PC-9 (cell line): Measurements from ENCODE around the gene PEX26. TPM values are rescaled to one million over a fixed set of nuclear protein-coding genes. Genes with fewer than 3 reads are reported as not detected.

ENCODE experiments used
- BruUV-seq: library from RNA; stranded (reverse); fragments of 400-500 nt; replicated peaks from 2 replicates; lab custom pipeline; 2021; lab: Mats Ljungman, UMichigan
- CTCF ChIA-PET: fragments of 300-600 bp; sonication (Branson Sonifier 250); formaldehyde crosslinking; loops from one replicate; lab custom pipeline; 2022; ENCODE audit warnings: antibody characterized with exemption; lab: Charles Lee
- POLR2A ChIA-PET: fragments of 300-600 bp; sonication (Branson Sonifier 250); formaldehyde crosslinking; loops from one replicate; lab custom pipeline; 2022; ENCODE audit warnings: antibody characterized with exemption; ENCODE audit not compliant: unreplicated experiment; lab: Charles Lee
- DNase-seq, 2 experiments: peaks; one replicate each; pipeline versions ENCODE4 v3.0.0 to v3.0.0-alpha.2; 2015 to 2022; ENCODE audit warnings: mixed read lengths in 1 of 2
- H2AFZ ChIP-seq: fragments of 200-600 bp; sonication (generic); 2 replicates; pipeline ENCODE4 v1.8.1; 2017; ENCODE audit warnings: antibody characterized with exemption
- H3F3A ChIP-seq: fragments of 200-600 bp; sonication (generic); 2 replicates; pipeline ENCODE4 v1.8.1; 2017; ENCODE audit warnings: antibody characterized with exemption, mild to moderate bottlenecking, low read depth; ENCODE audit not compliant: insufficient read depth
- H3K27ac ChIP-seq: fragments of 200-600 bp; sonication (generic); 2 replicates; pipeline ENCODE4 v1.6.1; 2016; ENCODE audit warnings: mixed run types
- H3K27me3 ChIP-seq: fragments of 200-600 bp; sonication (generic); 2 replicates; pipeline ENCODE4 v1.6.1; 2016; ENCODE audit warnings: low read depth, mixed run types; ENCODE audit not compliant: insufficient read depth
- H3K36me3 ChIP-seq: fragments of 200-600 bp; sonication (generic); 2 replicates; pipeline ENCODE4 v1.6.1; 2016; ENCODE audit warnings: low read depth, mixed run types
- H3K4me1 ChIP-seq: fragments of 200-600 bp; sonication (generic); replicated peaks from 2 replicates; pipeline ENCODE4 v1.6.1; 2016; ENCODE audit warnings: mixed run types; ENCODE audit not compliant: insufficient read depth
- H3K4me2 ChIP-seq: fragments of 200-600 bp; sonication (generic); 2 replicates; pipeline ENCODE4 v1.6.1; 2017; ENCODE audit warnings: mixed run types
- H3K4me3 ChIP-seq: fragments of 200-600 bp; sonication (generic); 2 replicates; pipeline ENCODE4 v1.6.1; 2016; ENCODE audit warnings: mixed run types
- H3K79me2 ChIP-seq: fragments of 200-600 bp; sonication (generic); 2 replicates; pipeline ENCODE4 v1.6.1; 2017; ENCODE audit warnings: low read depth, mixed run types
- H3K9me2 ChIP-seq: fragments of 200-600 bp; sonication (generic); 2 replicates; pipeline ENCODE4 v1.8.1; 2017; ENCODE audit warnings: mild to moderate bottlenecking; ENCODE audit not compliant: insufficient read depth
- H3K9me3 ChIP-seq: fragments of 200-600 bp; sonication (generic); 2 replicates; pipeline ENCODE4 v1.8.1; 2016; ENCODE audit warnings: low read depth; ENCODE audit not compliant: insufficient read depth
- H4K20me1 ChIP-seq: fragments of 200-600 bp; sonication (generic); 2 replicates; pipeline ENCODE4 v1.8.1; 2017; ENCODE audit not compliant: insufficient read depth
- CTCF ChIP-seq: fragments of 200-600 bp; sonication (generic); conservative IDR thresholded peaks from 2 replicates; pipeline ENCODE4 v1.6.1; 2017; ENCODE audit warnings: mixed run types, antibody characterized with exemption, mild to moderate bottlenecking, moderate library complexity
- EZH2 ChIP-seq: fragments of 200-600 bp; sonication (generic); IDR thresholded peaks from 2 replicates; pipeline ENCODE4 v1.8.0; 2017; ENCODE audit warnings: antibody characterized with exemption, low read depth
- intact Hi-C: fragments of 100-400 bp; cut with micrococcal nuclease; formaldehyde crosslinking; loops from one replicate; pipeline ENCODE4 v1.10.0; 2022; ENCODE audit not compliant: unreplicated experiment
- total RNA-seq: library from RNA; stranded (reverse); gene quantifications from 2 replicates; pipeline ENCODE4 v1.2.3, GENCODE V29; 2021

PEX26 gene
- total RNA-seq, 1 experiment from 2014 or later: 30.0 TPM

GRCh38 chr22:18108187-18108586, 30.4 kb downstream of the PEX26 start:
- Histone ChIP-seq H2AFZ (no peak overlapping the region), H3K4me1 (no peaks in the 10 kb centered on the region), H3K27ac (no peak overlapping the region), H3K36me3 (no peaks in the 10 kb centered on the region), H3K27me3 (no peaks in the 10 kb centered on the region), H3K9me2 (no peaks in the 10 kb centered on the region), H4K20me1 (no peaks in the 10 kb centered on the region), H3K4me3 (no peak overlapping the region), H3K79me2 (no peaks in the 10 kb centered on the region), H3K9me3 (no peaks in the 10 kb centered on the region), H3K4me2 (no peak overlapping the region), H3F3A (no peaks in the 10 kb centered on the region)
- POLR2A ChIA-PET: no interaction called here
- BruUV-seq: no TSS peak
- intact Hi-C loops: no loop called here
- DNase-seq: no peak
- CTCF ChIA-PET: no interaction called here
- TF ChIP-seq CTCF: no peak
- TF ChIP-seq EZH2: no peak

GRCh38 chr22:18109410-18110193, 31.8 kb downstream of the PEX26 start:
- ChIA-PET CTCF (no interaction called here), POLR2A (no interaction called here)
- BruUV-seq: no TSS peak
- Histone ChIP-seq H3F3A (no peaks in the 10 kb centered on the region), H3K4me2 (no peak overlapping the region), H3K36me3 (no peaks in the 10 kb centered on the region), H4K20me1 (no peaks in the 10 kb centered on the region), H3K27me3 (no peaks in the 10 kb centered on the region), H3K27ac (no peak overlapping the region), H3K9me3 (no peaks in the 10 kb centered on the region), H3K9me2 (no peaks in the 10 kb centered on the region), H2AFZ (no peak overlapping the region), H3K4me1 (no peaks in the 10 kb centered on the region), H3K4me3 (no peak overlapping the region), H3K79me2 (no peaks in the 10 kb centered on the region)
- no peak for DNase-seq
- TF ChIP-seq CTCF (no peak), EZH2 (no peak)
- intact Hi-C loops: no loop called here

- Histone ChIP-seq H3K4me3 (peak within 1 kb of the TSS; percentile 8; the same call in 1 of the 2 replicates), H3K79me2 (no peaks in the 10 kb centered on the region), H3K9me2 (no peaks in the 10 kb centered on the region), H3K4me2 (peak within 1 kb of the TSS; percentile 46), H3F3A (no peaks in the 10 kb centered on the region), H3K27me3 (no peaks in the 10 kb centered on the region), H3K9me3 (no peaks in the 10 kb centered on the region), H3K27ac (no peak within 1 kb of the TSS), H3K36me3 (no peaks in the 10 kb centered on the region), H2AFZ (no peak within 1 kb of the TSS), H4K20me1 (no peaks in the 10 kb centered on the region), H3K4me1 (no peaks in the 10 kb centered on the region)
- DNase-seq: peak in 1 of 2 experiments; percentile 10
- TF ChIP-seq CTCF (no peak), EZH2 (no peak)
- POLR2A ChIA-PET: no interaction called here
- intact Hi-C loops: no loop called here
- no TSS peak for BruUV-seq
- CTCF ChIA-PET: no interaction called here
Measured at GRCh38 chr22:18110194-18110953, 32.6 kb downstream of the PEX26 start, which contains the start of gene TUBA8. Gene TUBA8 (plus strand): TSS chr22:18110809. CDS start chr22:18110866, 57 bp downstream.
